Fibroblast of skin of left quadriceps (primary cell): ENCODE measurements around the gene RPL22L1.
"Not testable (repeated sequence)": the region's sequence is repeated elsewhere in the genome, so short reads cannot be mapped to it uniquely, and the experiment has no call there.

ENCODE experiments used
- DNase-seq, 2 experiments: peaks; one replicate each; pipeline ENCODE4 v3.0.0-alpha.2; 2013; ENCODE audit warnings: low read depth in 2 of 2

The RPL22L1 gene

GRCh38 chr3:170869645-170870593 is at the start of gene RPL22L1:
Gene RPL22L1, minus strand, starts transcription at chr3:170870195. Its CDS starts 28 bp downstream, at chr3:170870167.
- DNase-seq: peak; percentile 89 to 91

DNA sequence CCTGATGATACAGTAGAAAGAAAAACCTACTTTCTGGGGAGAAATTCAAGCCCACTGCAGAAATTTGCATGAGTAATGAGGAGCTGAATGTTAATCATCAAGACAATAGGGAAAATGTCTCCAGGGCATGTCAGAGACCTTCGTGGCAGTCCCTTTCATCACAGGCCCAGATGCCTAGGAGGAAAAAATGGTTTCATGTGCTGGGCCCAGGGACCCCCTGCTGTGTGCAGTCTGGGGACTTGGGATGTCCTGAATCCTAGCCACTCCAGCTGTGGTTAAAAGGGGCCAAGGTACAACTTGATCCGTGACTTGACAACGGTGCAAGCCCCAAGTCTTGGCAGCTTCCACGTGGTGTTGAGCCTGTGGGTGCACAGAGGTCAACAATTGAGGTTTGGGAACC is 48.7 kb upstream of the RPL22L1 start:
- no peak for DNase-seq

GRCh38 chr3:170914690-170915089 is 44.7 kb upstream of the RPL22L1 start:
- DNase-seq: no peak

DNA sequence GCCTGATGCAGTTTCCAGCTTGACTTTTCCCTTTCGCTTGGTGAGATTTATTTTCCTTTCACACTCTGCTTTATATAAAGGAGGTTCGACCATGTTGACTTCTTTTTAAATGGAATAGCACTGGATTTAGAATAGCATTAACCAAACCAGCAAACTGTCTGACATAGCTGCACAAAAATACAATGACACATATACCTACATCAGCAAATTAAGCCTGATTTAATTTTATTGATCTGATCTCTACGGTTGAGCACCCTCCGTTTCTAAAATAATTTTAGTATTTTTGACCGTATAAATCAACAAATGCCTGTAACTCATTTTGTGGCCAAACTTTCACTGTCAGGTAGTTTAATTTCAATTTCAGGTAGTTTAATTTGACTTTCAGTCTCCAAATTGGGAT is 44.2 kb upstream of the RPL22L1 start:
- no peak for DNase-seq

- DNase-seq: no peak
Measured at GRCh38 chr3:170911051-170911450, 41.1 kb upstream of the RPL22L1 start.

DNA sequence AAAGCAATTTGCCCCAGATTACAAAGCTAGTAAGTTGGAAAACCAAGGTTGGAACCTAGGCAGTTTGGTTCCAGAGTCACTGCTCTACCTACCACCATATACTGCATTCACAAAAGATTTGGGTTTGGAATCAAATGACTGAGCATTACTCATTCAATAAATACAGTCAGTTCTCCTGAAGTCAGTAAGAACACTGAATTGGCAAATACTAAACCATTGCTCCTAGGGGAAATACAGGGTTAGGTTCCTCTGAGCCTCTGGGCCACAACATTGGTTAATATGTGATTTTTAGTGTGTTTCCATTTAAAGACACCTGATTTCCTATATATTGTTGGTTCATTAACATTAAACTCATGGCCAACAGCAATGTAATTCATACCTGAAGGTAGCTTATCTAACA is 40.5 kb upstream of the RPL22L1 start:
- no peak for DNase-seq

GRCh38 chr3:170909129-170909903 is 39.3 kb upstream of the RPL22L1 start:
- peak; percentile 86 for DNase-seq

- peak; percentile 91 for DNase-seq
Measured at GRCh38 chr3:170908235-170909116, 38.5 kb upstream of the RPL22L1 start, which contains the start of gene EIF5A2. Gene EIF5A2, minus strand, starts transcription at chr3:170908637. Its CDS starts 831 bp downstream, at chr3:170907806.

DNA sequence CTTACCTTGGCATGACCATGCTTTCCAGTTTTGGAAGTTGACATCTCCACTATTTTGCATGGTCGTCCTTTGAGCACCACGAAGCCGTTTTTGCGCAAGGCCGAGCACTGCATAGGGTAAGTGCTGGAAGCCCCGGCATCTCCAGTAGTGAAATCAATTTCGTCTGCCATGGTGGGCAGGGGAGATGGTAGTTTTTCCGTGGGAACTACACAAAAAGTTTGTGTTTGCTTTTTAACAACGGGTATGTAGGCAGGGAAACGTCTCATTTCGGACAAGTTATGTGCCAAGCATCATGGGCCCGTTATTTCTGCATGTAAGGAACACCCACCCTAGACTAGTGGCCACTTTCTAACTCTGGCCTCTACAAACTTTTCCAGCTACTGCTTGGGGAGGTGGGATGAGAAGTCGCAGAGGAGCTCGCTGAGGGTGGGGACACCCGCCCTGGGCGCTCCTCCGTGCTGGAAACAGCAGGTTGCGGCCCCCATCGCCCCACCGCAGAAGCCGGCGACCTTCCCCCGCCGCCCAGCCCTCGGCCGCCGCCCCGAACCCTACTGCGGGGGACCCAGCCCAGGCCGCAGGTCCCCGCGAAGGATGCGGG is 37.7 kb upstream of the RPL22L1 start:
- no peak for DNase-seq

- no peak for DNase-seq
Measured at GRCh38 chr3:170905862-170906261, 35.9 kb upstream of the RPL22L1 start.

GRCh38 chr3:170903123-170903522 is 33.1 kb upstream of the RPL22L1 start:
- no peak for DNase-seq

DNA sequence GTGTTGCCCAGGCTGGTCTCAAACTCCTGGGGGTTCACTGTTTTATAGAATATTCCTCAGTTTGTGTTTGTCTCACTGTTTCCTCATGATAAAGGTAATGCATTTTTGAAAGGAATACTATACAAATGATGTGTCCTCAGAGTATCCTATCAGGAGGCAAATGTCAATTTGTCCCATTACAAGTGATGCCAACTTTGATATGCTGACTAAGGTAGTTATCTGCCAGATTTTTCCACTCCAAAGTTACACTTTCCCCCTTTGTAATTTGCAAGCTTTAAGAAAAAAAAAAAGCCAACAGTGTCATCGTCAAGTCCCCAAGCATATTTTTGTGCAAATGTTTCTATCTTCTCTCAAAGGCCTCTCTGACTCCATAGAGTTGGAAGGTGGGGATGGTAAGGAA is 29.5 kb upstream of the RPL22L1 start:
- no peak for DNase-seq

GRCh38 chr3:170897978-170898377 is 28.0 kb upstream of the RPL22L1 start:
- no peak for DNase-seq

- DNase-seq: not testable (repeated sequence)
Measured at GRCh38 chr3:170897199-170897598, 27.2 kb upstream of the RPL22L1 start.

DNA sequence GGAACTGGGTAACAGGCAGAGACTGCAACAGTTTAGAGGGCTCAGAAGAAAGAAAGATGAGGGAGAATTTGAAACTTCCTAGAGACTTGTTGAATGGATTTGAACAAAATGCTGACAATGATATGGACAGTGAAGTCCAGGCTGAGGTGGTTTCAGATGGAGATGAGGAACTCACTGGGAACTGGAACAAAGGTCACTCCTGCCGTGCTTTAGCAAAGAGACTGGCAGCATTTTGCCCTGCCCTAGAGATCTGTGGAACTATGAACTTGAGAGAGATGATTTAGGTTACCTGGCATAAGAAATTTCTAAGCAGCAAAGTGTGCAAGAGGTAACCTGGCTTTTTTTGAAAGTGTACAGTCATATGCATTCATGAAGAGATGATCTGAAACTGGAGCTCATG is 26.8 kb upstream of the RPL22L1 start:
- no peak for DNase-seq

GRCh38 chr3:170896333-170896732 is 26.3 kb upstream of the RPL22L1 start:
- DNase-seq: not testable (repeated sequence)

DNA sequence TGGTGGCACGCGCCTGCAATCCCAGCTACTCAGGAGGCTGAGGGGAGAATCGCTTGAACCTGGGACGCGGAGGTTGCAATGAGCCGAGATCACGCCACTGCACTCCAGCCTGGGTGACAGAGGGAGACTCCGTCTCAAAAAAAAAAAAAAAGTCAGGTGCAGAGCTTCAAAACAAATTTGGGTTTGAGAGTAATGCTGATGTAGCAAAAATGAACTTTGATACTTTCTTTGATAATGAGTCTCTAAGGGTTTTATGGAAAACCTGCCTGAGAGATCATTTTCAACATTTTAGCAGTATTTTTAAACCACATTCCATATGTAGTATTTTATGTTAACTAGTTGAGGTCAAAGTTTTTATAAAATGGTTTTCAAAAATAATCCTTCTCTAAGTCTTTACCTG is 23.9 kb upstream of the RPL22L1 start:
- DNase-seq: no peak

- no peak for DNase-seq
Measured at GRCh38 chr3:170889630-170890029, 19.6 kb upstream of the RPL22L1 start.

DNA sequence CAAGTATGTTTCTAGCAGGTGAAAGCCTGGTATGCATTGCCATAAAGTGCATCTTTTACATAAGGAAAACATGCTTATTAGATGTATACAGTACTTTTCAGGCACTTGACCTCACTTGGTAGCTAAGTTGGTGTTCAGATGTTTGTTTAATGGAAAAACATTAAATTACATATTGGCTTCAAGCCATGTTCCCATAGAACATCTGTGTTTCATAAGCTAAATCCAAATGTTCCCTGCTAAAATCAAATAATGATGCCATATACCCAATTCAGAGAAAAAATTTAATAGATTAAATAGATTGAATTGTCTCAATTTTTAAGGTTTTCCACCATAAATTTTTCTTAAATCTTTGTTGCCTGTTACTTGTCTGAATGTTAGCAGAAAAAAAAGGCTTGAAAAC is 19.1 kb upstream of the RPL22L1 start:
- no peak for DNase-seq

GRCh38 chr3:170884109-170884930 is 14.3 kb upstream of the RPL22L1 start:
- DNase-seq: not testable (repeated sequence)
